GM12892 (cell line): ENCODE results near the gene SLC28A3.

ENCODE experiments used
- DNase-seq: peaks from one replicate; pipeline ENCODE4 v3.0.0; 2011; ENCODE audit not compliant: insufficient read length
- FAIRE-seq: peaks from 2 replicates; lab custom pipeline; 2011; peaks lifted over from hg19 to GRCh38; lab: Jason Lieb, UNC
- POLR2A ChIP-seq: IDR thresholded peaks from 2 replicates; pipeline ENCODE4 v1.6.1; 2011; ENCODE audit warnings: low read depth, low read length, control low read depth
- POLR2AphosphoS5 ChIP-seq: IDR thresholded peaks from 2 replicates; pipeline ENCODE4 v1.6.1; 2011; ENCODE audit warnings: low read depth, low read length, control low read depth
- TAF1 ChIP-seq: IDR thresholded peaks from 2 replicates; pipeline ENCODE4 v1.6.1; 2011; ENCODE audit warnings: low read depth, mild to moderate bottlenecking, control low read depth, low read length, borderline replicate concordance

SLC28A3 gene

DNA sequence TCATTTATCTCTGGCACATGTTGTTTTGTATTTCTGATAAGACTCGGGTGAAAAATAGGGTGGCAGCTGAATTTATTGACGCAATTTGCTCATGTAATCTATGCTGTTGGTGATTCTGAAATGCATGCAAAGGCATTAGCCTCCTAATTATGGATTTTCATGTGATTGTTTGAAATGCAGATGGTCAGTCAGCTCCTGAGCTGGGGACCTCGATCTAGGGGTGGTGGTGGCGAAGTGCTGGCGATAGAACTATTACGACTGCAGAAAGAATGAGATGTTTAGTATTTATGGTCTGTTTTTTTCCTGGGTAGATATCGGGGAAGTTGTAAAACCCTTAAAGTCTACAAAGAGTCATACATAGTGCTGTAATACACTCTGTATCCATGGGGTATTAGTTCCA lies 88.6 kb downstream of the SLC28A3 start:
- DNase-seq, result no peak
- TF ChIP-seq POLR2A (no peak), POLR2AphosphoS5 (no peak), TAF1 (no peak)
- no peak for FAIRE-seq

DNA sequence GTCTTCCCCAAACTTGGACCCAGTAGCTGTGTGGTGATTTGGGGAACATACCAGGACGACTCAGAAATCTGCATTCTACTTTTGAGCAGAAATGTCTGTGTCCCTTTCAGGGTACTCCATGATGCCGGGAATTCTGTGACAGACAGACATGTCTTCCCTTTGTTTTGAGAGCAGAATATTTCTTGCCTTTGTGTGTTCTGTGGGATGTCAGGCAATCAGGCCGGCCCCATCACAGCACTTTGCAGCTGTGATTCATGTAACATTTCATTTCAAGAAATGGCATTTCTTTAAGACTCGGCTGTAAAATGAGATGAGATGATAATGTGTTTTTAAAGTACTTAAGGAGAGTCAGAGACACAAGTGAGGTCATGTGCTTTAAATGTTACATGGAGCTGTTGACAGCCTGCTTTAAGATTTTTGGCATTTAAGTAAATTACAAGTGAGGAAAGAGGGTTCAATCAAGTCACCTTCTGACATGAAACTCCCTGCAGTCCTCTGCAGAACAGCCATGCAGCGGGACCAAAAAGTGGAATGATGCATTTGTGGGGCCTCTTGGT lies 98.7 kb downstream of the SLC28A3 start:
- FAIRE-seq, result no peak
- no peak for DNase-seq
- TF ChIP-seq POLR2AphosphoS5 (no peak), POLR2A (no peak), TAF1 (no peak)

DNA sequence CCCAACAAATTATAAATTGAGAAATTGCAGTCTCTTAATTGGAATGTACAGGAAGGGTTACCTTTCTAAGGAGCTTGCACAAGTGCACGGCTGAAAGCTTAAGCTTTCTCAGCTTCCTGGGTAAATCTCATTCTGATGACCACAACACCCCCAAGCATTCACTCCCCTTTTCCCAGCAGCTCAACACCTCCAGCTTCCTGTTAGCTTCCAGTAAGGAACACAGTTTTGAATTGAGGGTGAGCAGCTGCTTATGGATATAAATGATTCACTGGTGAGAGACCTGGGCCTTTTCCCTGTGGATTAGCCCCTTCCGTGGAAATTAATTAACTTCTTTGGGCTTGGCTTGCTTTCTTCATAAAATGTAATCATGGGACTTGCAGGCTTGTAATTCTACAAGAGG lies 101.2 kb downstream of the SLC28A3 start:
- no peak for FAIRE-seq
- no peak for DNase-seq
- TF ChIP-seq TAF1, result no peak
- no peak for TF ChIP-seq POLR2A
- no peak for TF ChIP-seq POLR2AphosphoS5

DNA sequence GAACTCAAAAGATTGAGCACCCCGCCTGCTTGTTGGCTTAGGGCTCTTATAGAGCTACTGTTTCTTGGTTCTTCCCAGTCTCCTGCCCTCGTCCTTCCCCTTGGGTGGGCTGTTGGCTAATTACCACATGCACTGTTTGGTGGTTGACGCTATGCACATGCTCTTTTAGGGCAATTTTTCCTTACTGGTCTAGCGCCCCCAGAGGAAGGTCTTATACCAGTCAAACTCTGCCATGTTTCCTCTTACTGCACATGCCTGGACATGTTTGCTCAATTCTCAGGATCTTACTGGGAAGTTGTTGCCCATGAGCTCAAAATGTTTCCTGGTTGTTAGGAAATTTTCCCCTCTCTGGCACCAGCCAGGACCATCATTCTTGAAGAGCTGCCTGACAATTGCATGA lies 101.9 kb downstream of the SLC28A3 start:
- FAIRE-seq (no peak), DNase-seq (no peak)
- no peak for TF ChIP-seq TAF1
- TF ChIP-seq POLR2AphosphoS5, result no peak
- TF ChIP-seq POLR2A, result no peak

DNA sequence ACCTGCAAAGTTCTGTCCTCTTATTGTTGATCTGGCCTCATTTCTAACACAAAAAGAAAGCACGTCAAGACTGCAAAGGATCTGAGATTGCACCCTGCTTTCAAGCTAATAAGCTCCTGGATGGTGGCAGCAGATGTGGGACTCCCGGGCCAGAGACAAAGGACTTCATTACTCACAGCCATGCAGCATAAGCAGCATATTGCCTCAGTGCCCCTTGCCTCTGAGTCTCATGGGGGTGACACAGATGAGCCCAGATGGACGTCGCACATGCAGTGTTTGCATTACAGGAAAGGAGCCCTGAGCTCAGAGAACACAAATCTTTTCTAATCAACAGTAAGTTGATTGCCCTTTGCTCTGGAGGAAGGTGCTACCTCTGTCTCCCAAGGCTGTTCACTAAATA lies 105.0 kb downstream of the SLC28A3 start:
- no peak for TF ChIP-seq POLR2AphosphoS5
- TF ChIP-seq POLR2A, result no peak
- no peak for TF ChIP-seq TAF1
- DNase-seq (no peak), FAIRE-seq (no peak)

DNA sequence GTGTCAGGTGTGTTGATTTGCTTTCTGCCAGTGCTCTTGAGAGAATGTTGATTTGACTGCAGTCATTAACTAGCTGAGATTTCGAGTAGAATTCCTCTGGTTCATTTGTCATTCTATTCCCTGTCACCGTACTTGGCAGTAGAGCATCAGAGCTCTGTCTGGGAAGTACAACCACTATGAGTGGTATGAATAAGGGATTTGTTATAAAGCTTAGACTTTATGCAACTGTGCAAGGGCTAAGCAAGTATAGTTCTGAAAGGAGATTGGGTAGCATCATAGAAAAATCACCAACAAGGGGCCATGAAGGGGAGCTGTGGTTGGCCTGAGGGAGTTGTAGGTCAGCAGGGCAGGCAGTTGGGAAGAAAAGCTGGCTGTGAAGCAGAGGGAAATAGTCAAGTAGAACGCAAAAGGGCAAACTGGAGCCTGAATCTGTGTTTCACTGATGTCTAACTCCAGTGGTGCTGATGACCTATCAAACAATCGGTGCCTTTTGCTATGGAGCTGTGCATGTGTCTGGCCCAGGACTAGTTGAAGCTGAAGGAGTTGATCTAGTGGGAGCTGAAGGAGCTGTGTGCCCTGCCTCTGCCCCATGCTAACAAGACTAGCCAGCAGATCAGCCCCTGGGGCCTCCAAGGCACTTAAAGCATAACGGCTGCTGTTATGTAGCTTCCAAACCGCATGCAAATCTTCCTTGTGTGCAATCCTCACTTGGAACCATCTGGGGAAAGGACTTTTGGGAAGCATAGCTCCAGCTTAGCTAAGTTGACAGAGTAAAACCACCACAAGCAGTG lies 110.0 kb downstream of the SLC28A3 start:
- TF ChIP-seq POLR2A (no peak), TAF1 (no peak), POLR2AphosphoS5 (no peak)
- FAIRE-seq (no peak), DNase-seq (no peak)

DNA sequence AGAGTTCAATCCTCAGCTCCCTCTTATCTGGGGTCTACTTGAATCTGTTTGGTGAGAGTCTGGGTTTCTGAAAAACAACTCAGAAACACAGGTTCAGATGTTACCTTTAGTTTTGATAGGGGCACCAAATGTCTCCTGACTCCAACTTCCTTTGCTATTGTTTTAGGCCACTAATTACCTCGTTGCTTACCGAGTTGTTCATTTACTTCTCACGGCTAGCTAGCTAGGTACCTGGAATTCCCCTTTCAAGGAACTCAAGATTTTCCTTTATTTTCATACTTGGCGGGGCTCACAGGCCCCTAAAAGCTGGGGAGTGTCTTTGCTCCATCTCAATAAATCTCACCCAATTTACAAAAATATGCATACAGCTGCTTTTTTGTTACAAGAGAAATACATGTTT lies 111.4 kb downstream of the SLC28A3 start:
- FAIRE-seq (no peak), DNase-seq (no peak)
- no peak for TF ChIP-seq POLR2AphosphoS5
- TF ChIP-seq POLR2A, result no peak
- TF ChIP-seq TAF1, result no peak

DNA sequence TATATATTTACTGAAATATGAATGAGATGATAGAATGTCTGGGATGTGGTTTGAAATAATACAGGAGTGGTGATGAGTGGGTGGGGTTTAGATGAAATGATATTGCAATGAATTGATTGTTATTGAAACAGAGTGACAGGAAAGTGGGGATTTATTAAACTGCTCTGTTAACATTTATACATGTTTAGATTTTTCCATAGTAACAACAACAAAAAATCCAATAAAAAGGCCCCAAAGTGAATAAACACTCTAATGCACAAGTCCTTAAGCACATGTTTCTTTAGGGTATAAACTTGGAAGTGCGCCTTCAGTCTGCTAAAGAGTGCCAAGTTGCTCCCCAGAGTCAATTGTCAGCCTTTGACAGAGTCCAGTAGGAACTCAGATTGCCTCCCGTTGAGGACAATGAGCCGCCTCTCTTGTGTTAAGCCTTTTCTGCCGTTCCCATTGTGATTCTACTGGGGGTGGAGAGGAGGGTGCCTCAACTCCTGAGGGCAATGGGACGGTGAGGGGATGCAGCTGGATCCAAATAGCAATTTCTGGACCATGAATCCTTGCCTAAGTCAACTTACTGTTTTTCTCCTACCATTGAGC lies 112.3 kb downstream of the SLC28A3 start:
- TF ChIP-seq TAF1 (no peak), POLR2A (no peak), POLR2AphosphoS5 (no peak)
- FAIRE-seq (no peak), DNase-seq (no peak)

DNA sequence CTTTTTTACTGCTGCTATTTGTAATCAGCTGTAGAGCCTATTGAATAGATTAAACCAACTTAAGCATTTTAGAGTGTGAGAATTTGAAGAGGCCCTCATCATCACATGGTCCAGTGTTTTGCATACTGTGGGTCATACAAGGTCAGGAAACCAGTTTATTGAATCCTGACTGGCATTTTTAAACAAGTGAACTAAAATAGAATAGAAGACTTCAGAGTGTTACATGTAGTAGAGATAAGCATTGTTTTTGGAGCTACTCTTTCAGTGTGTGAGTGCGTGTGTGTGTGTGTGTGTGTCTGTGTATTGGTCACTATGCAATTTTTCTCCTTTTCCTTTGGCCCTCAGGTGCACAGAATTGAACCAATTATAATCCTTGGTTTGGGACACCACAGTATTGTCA lies 114.4 kb downstream of the SLC28A3 start:
- no peak for TF ChIP-seq POLR2A
- DNase-seq, result no peak

More for the DNA sequence above, 114.4 kb downstream of the SLC28A3 start:
- no peak for FAIRE-seq
